Measurements from ENCODE around the gene FADS3. TPM values are rescaled to one million over a fixed set of nuclear protein-coding genes. Genes with fewer than 3 reads are reported as not detected.

Gene FADS3
- total and polyA plus RNA-seq, 2 of the 13 experiments (the other 11 are each of a cell fraction or from before 2014, with no cell fraction given): 13.4 to 23.2 TPM

- TF ChIP-seq NFKBIZ (CRISPR knock-in tag; IDR thresholded peaks at IDR 0.05) (peak; percentile 91; the same call in 1 of the 2 replicates), SP5 (CRISPR knock-in tag; IDR thresholded peaks at IDR 0.05; ENCODE audit: borderline replicate concordance, low read depth) (peak; percentile 68; the same call in 1 of the 2 replicates), CHD2 (IDR thresholded peaks at IDR 0.05; ENCODE audit: low read depth, low read length) (no peak), RBAK (CRISPR knock-in tag; IDR thresholded peaks at IDR 0.05) (no peak), HES4 (CRISPR knock-in tag; IDR thresholded peaks at IDR 0.05; ENCODE audit: borderline replicate concordance) (no peak), HIC2 (CRISPR knock-in tag; IDR thresholded peaks at IDR 0.05; ENCODE audit: low read depth) (peak; percentile 86), ZNF678 (CRISPR knock-in tag; IDR thresholded peaks at IDR 0.05) (peak; percentile 40; the same call in 1 of the 2 replicates), ZNF687 (CRISPR knock-in tag; IDR thresholded peaks at IDR 0.05) (peak; percentile 90), HOXD1 (CRISPR knock-in tag; IDR thresholded peaks at IDR 0.05) (no peak), ZNF709 (CRISPR knock-in tag; IDR thresholded peaks at IDR 0.05) (no peak), ZNF747 (CRISPR knock-in tag; IDR thresholded peaks at IDR 0.05; ENCODE audit: borderline replicate concordance) (peak; percentile 43; the same call in 1 of the 2 replicates), SIX1 (CRISPR knock-in tag; IDR thresholded peaks at IDR 0.05; ENCODE audit: borderline replicate concordance) (no peak), POLR2AphosphoS5 (IDR thresholded peaks at IDR 0.05; ENCODE audit: low read depth, low read length) (peak; percentile 37; the same call in 1 of the 2 replicates), THAP11 (CRISPR knock-in tag; IDR thresholded peaks at IDR 0.05) (peak; percentile 39; the same call in 1 of the 2 replicates), ZNF431 (CRISPR knock-in tag; IDR thresholded peaks at IDR 0.05; ENCODE audit: borderline replicate concordance, low read depth) (no peak), ZMAT5 (CRISPR knock-in tag; IDR thresholded peaks at IDR 0.05; ENCODE audit: borderline replicate concordance, low read depth) (no peak), ELF1 (CRISPR knock-in tag; IDR thresholded peaks at IDR 0.05) (peak; percentile 34; the same call in 1 of the 2 replicates), POGK (CRISPR knock-in tag; conservative IDR thresholded peaks at IDR 0.05) (0 out of 2 replicates have a peak, but pooled peaks have one; percentile 19), DMAP1 (CRISPR knock-in tag; IDR thresholded peaks at IDR 0.05) (peak; percentile 62; the same call in 1 of the 2 replicates)
Observed at GRCh38 chr11:61904539-61905048, 13.2 kb upstream of the FADS3 start (continued).
